Hepatocyte (in vitro differentiated cells): Measurements from ENCODE around the gene MSI2. TPM values are rescaled to one million over a fixed set of nuclear protein-coding genes. Genes with fewer than 3 reads are reported as not detected.
A peak's percentile ranks its signal among the peaks of the same experiment; 100 is the strongest.

Source experiments
- DNase-seq: peaks from one replicate; pipeline ENCODE4 v3.0.0-alpha.2; 2016; ENCODE audit warnings: low spot score
- H2AFZ ChIP-seq: fragments of 200-600 bp; sonication (generic); 2 replicates; pipeline ENCODE4 v1.6.0; 2016; ENCODE audit warnings: antibody characterized with exemption, mild to moderate bottlenecking
- H3K27ac ChIP-seq: fragments of 200-600 bp; sonication (generic); 2 replicates; pipeline ENCODE4 v1.5.1; 2016; ENCODE audit warnings: mild to moderate bottlenecking
- H3K27me3 ChIP-seq: fragments of 200-600 bp; sonication (generic); 2 replicates; pipeline ENCODE4 v1.6.1; 2016
- H3K36me3 ChIP-seq: fragments of 200-600 bp; sonication (generic); replicated peaks from 2 replicates; pipeline ENCODE4 v1.5.1; 2016; ENCODE audit warnings: low read depth; ENCODE audit not compliant: insufficient read depth
- H3K4me1 ChIP-seq: fragments of 200-600 bp; sonication (generic); 2 replicates; pipeline ENCODE4 v1.5.1; 2016; ENCODE audit warnings: mild to moderate bottlenecking, moderate library complexity; ENCODE audit not compliant: insufficient read depth
- H3K4me2 ChIP-seq: fragments of 200-600 bp; sonication (generic); 2 replicates; pipeline ENCODE4 v1.6.0; 2016
- H3K4me3 ChIP-seq: fragments of 200-600 bp; sonication (generic); 2 replicates; pipeline ENCODE4 v1.5.1; 2016; ENCODE audit warnings: mild to moderate bottlenecking
- H3K79me2 ChIP-seq: fragments of 200-600 bp; sonication (generic); 2 replicates; pipeline ENCODE4 v1.6.0; 2017; ENCODE audit warnings: mild to moderate bottlenecking
- H3K9me2 ChIP-seq: fragments of 200-600 bp; sonication (generic); replicated peaks from 2 replicates; pipeline ENCODE4 v1.6.0; 2017; ENCODE audit warnings: mild to moderate bottlenecking; ENCODE audit not compliant: insufficient read depth
- H3K9me3 ChIP-seq: fragments of 200-600 bp; sonication (generic); 2 replicates; pipeline ENCODE4 v1.5.1; 2016; ENCODE audit warnings: low read depth, mild to moderate bottlenecking
- H4K20me1 ChIP-seq: fragments of 200-600 bp; sonication (generic); 2 replicates; pipeline ENCODE4 v1.6.0; 2016; ENCODE audit warnings: mild to moderate bottlenecking; ENCODE audit not compliant: insufficient read depth, poor library complexity, severe bottlenecking
- CTCF ChIP-seq: fragments of 200-600 bp; sonication (generic); IDR thresholded peaks from 2 replicates; pipeline ENCODE4 v1.5.1; 2016; ENCODE audit warnings: antibody characterized with exemption, mild to moderate bottlenecking; ENCODE audit not compliant: poor library complexity
- EZH2 ChIP-seq: fragments of 200-600 bp; sonication (generic); IDR thresholded peaks from 2 replicates; pipeline ENCODE4 v1.6.1; 2016; ENCODE audit warnings: antibody characterized with exemption, mild to moderate bottlenecking, borderline replicate concordance
- EZH2phosphoT487 ChIP-seq: fragments of 200-600 bp; sonication (generic); IDR thresholded peaks from one replicate; pipeline ENCODE4 v1.6.1; 2018; ENCODE audit warnings: antibody characterized with exemption, mild to moderate bottlenecking, low read depth, moderate library complexity; ENCODE audit not compliant: unreplicated experiment, severe bottlenecking
- WGBS: methylation state at CpG from one replicate; pipeline ENCODE4 v1.1.6; 2016; ENCODE audit warnings: low lambda C conversion rate; ENCODE audit errors: missing lambda C conversion rate; 5-methylcytosine and 5-hydroxymethylcytosine counted together
- polyA plus RNA-seq: library from polyadenylated mRNA; unstranded; fragments of >200 nt; fragmentation: Nextera tagmentation; extraction: Ambion mirVana; gene quantifications from 2 replicates; pipeline ENCODE4 v1.2.1, GENCODE V29; 2016
- total RNA-seq: library from RNA; depleted of rRNA; stranded (reverse); fragments of >200 nt; gene quantifications from 2 replicates; pipeline ENCODE4 v1.2.3, GENCODE V29; 2014

Gene MSI2
- total and polyA plus RNA-seq, 2 experiments from 2014 or later, result 16.1 to 60.6 TPM

GRCh38 chr17:57609878-57610270, 353.6 kb downstream of the MSI2 start:
- Histone ChIP-seq H3K36me3 (no peaks in the 10 kb centered on the region), H3K4me3 (no peak overlapping the region), H3K4me2 (no peak overlapping the region), H3K9me2 (no peaks in the 10 kb centered on the region), H3K4me1 (peaks cover 17% of the 10 kb centered on the region), H3K27ac (peak overlapping the region; percentile 73), H4K20me1 (no peaks in the 10 kb centered on the region), H3K9me3 (no peaks in the 10 kb centered on the region), H3K79me2 (no peaks in the 10 kb centered on the region), H3K27me3 (no peaks in the 10 kb centered on the region), H2AFZ (no peak overlapping the region)
- no peak for DNase-seq
- 85% methylated on average over 13 of the region's 13 CpGs for WGBS
- TF ChIP-seq CTCF, result no peak
- no peak for TF ChIP-seq EZH2phosphoT487

GRCh38 chr17:57612202-57613071, 356.1 kb downstream of the MSI2 start:
- peaks cover 9% of the 10 kb centered on the region for H3K9me3 ChIP-seq
- no peaks in the 10 kb centered on the region for H3K27me3 ChIP-seq
- 64% methylated on average over 10 of the region's 12 CpGs for WGBS
- TF ChIP-seq EZH2phosphoT487, result no peak
- no peak for TF ChIP-seq CTCF
- no peak for TF ChIP-seq EZH2
- no peak overlapping the region for H3K27ac ChIP-seq
- H4K20me1 ChIP-seq, result no peaks in the 10 kb centered on the region
- no peak for DNase-seq
- no peak overlapping the region for H2AFZ ChIP-seq
- H3K9me2 ChIP-seq, result no peaks in the 10 kb centered on the region
- peaks cover 11% of the 10 kb centered on the region for H3K4me1 ChIP-seq
- no peak overlapping the region for H3K4me2 ChIP-seq
- no peak overlapping the region for H3K4me3 ChIP-seq
- peaks cover 6% of the 10 kb centered on the region for H3K36me3 ChIP-seq
- H3K79me2 ChIP-seq, result no peaks in the 10 kb centered on the region

- Histone ChIP-seq H3K36me3 (peaks cover 6% of the 10 kb centered on the region), H3K9me3 (peaks cover 10% of the 10 kb centered on the region), H2AFZ (no peak overlapping the region), H4K20me1 (no peaks in the 10 kb centered on the region), H3K4me2 (no peak overlapping the region), H3K4me1 (peaks cover under 1% of the 10 kb centered on the region), H3K9me2 (no peaks in the 10 kb centered on the region), H3K27ac (no peak overlapping the region), H3K4me3 (no peak overlapping the region), H3K79me2 (no peaks in the 10 kb centered on the region), H3K27me3 (no peaks in the 10 kb centered on the region)
- TF ChIP-seq EZH2 (no peak), EZH2phosphoT487 (no peak)
- WGBS, result 73% methylated on average over 3 of the region's 3 CpGs
- DNase-seq, result no peak
Measured at GRCh38 chr17:57614742-57615141, 358.4 kb downstream of the MSI2 start.
